ENCODE data around the gene TRAF1.
A peak's percentile ranks its signal among the peaks of the same experiment; 100 is the strongest.

The TRAF1 gene

DNA sequence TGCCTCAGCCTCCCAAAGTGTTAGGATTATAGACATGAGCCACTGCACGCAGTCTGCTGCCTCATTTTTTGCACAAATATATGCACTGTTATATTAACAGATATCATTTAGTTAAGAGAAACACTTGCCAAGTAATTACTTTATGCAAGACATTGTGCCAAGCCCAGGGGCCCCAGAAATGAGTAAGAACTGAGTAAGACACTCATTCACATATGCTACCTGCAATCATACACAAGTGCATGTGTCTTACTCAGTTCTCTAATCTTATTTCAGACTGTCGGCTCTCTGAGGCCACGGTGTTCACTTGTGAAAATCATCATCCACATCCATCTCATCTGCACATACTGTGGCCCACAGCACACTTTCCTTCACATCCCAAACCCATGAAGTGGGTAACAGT, 16.0 kb downstream of the TRAF1 start:
- H2AK5ac ChIP-seq (ENCODE audit: low read length) = no peak overlapping the region
- H4K5ac ChIP-seq (ENCODE audit: low read length) = no peak overlapping the region
- no peak overlapping the region for H3K4ac ChIP-seq (ENCODE audit: low read depth, low read length)
- H2BK5ac ChIP-seq (ENCODE audit: low read length) = no peak overlapping the region
- H3K56ac ChIP-seq (ENCODE audit: low read length) = no peak overlapping the region
- H2BK120ac ChIP-seq (ENCODE audit: low read depth, low read length) = no peak overlapping the region
- H3K79me1 ChIP-seq (ENCODE audit: low read length) = no peaks in the 10 kb centered on the region
- H3K36me3 ChIP-seq (ENCODE audit: control insufficient read depth, insufficient read depth, low read length) = no peaks in the 10 kb centered on the region
- no peak overlapping the region for H3K9ac ChIP-seq (ENCODE audit: low read length)
- H3K79me2 ChIP-seq (ENCODE audit: control insufficient read depth, insufficient read depth, low read length) = no peaks in the 10 kb centered on the region
- no peak overlapping the region for H3K27ac ChIP-seq (ENCODE audit: low read depth, low read length)
- no peak overlapping the region for H4K8ac ChIP-seq (ENCODE audit: low read depth, low read length)
- no peak overlapping the region for H3K4me2 ChIP-seq (ENCODE audit: low read length)
- no peak for DNase-seq
- no CpG with 5 or more reads among the region's 3 CpGs for WGBS (ENCODE audit: extremely low coverage, insufficient coverage, low lambda C conversion rate)
- no peaks in the 10 kb centered on the region for H3K4me1 ChIP-seq (ENCODE audit: control insufficient read depth, low read depth, low read length)
- no peak overlapping the region for H3K4me3 ChIP-seq (ENCODE audit: low read length)
- no peak overlapping the region for H3K18ac ChIP-seq (ENCODE audit: low read length)
- H3K27me3 ChIP-seq (ENCODE audit: insufficient read depth, low read length, poor library complexity) = no peaks in the 10 kb centered on the region
- H2BK15ac ChIP-seq (replicated peaks; ENCODE audit: low read depth) = no peak overlapping the region
- H3K23ac ChIP-seq (ENCODE audit: low read length) = no peak overlapping the region

GRCh38 chr9:120909904-120910303, 16.7 kb downstream of the TRAF1 start:
- Histone ChIP-seq H3K79me2 (ENCODE audit: control insufficient read depth, insufficient read depth, low read length) (no peaks in the 10 kb centered on the region), H3K9ac (ENCODE audit: low read length) (no peak overlapping the region), H3K4me3 (ENCODE audit: low read length) (no peak overlapping the region), H2BK15ac (replicated peaks; ENCODE audit: low read depth) (no peak overlapping the region), H3K4me1 (ENCODE audit: control insufficient read depth, low read depth, low read length) (no peaks in the 10 kb centered on the region), H3K4me2 (ENCODE audit: low read length) (no peak overlapping the region), H3K27ac (ENCODE audit: low read depth, low read length) (no peak overlapping the region), H3K79me1 (ENCODE audit: low read length) (no peaks in the 10 kb centered on the region), H3K23ac (ENCODE audit: low read length) (no peak overlapping the region), H3K56ac (ENCODE audit: low read length) (no peak overlapping the region), H4K5ac (ENCODE audit: low read length) (no peak overlapping the region), H4K8ac (ENCODE audit: low read depth, low read length) (no peak overlapping the region), H2AK5ac (ENCODE audit: low read length) (no peak overlapping the region), H3K18ac (ENCODE audit: low read length) (no peak overlapping the region), H2BK5ac (ENCODE audit: low read length) (no peak overlapping the region), H3K36me3 (ENCODE audit: control insufficient read depth, insufficient read depth, low read length) (no peaks in the 10 kb centered on the region), H3K27me3 (ENCODE audit: insufficient read depth, low read length, poor library complexity) (no peaks in the 10 kb centered on the region), H3K4ac (ENCODE audit: low read depth, low read length) (no peak overlapping the region), H2BK120ac (ENCODE audit: low read depth, low read length) (no peak overlapping the region)
- no peak for DNase-seq
- WGBS (ENCODE audit: extremely low coverage, insufficient coverage, low lambda C conversion rate) = no CpG with 5 or more reads among the region's 5 CpGs

GRCh38 chr9:120905315-120906164, 21.1 kb downstream of the TRAF1 start:
- H3K4me2 ChIP-seq (ENCODE audit: low read length) = no peak overlapping the region
- H3K79me1 ChIP-seq (ENCODE audit: low read length) = no peaks in the 10 kb centered on the region
- no peak overlapping the region for H3K27ac ChIP-seq (ENCODE audit: low read depth, low read length)
- no CpG with 5 or more reads among the region's 11 CpGs for WGBS (ENCODE audit: extremely low coverage, insufficient coverage, low lambda C conversion rate)
- H3K4ac ChIP-seq (ENCODE audit: low read depth, low read length) = no peak overlapping the region
- DNase-seq = no peak
- no peak overlapping the region for H3K56ac ChIP-seq (ENCODE audit: low read length)
- no peak overlapping the region for H4K8ac ChIP-seq (ENCODE audit: low read depth, low read length)
- H3K9ac ChIP-seq (ENCODE audit: low read length) = no peak overlapping the region
- no peak overlapping the region for H2AK5ac ChIP-seq (ENCODE audit: low read length)
- no peak overlapping the region for H2BK15ac ChIP-seq (replicated peaks; ENCODE audit: low read depth)
- no peaks in the 10 kb centered on the region for H3K4me1 ChIP-seq (ENCODE audit: control insufficient read depth, low read depth, low read length)
- H3K18ac ChIP-seq (ENCODE audit: low read length) = no peak overlapping the region
- no peaks in the 10 kb centered on the region for H3K79me2 ChIP-seq (ENCODE audit: control insufficient read depth, insufficient read depth, low read length)
- H3K27me3 ChIP-seq (ENCODE audit: insufficient read depth, low read length, poor library complexity) = no peaks in the 10 kb centered on the region
- no peak overlapping the region for H3K4me3 ChIP-seq (ENCODE audit: low read length)
- H2BK5ac ChIP-seq (ENCODE audit: low read length) = no peak overlapping the region
- H3K23ac ChIP-seq (ENCODE audit: low read length) = no peak overlapping the region
- H4K5ac ChIP-seq (ENCODE audit: low read length) = no peak overlapping the region
- H3K36me3 ChIP-seq (ENCODE audit: control insufficient read depth, insufficient read depth, low read length) = no peaks in the 10 kb centered on the region
- H2BK120ac ChIP-seq (ENCODE audit: low read depth, low read length) = no peak overlapping the region

DNA sequence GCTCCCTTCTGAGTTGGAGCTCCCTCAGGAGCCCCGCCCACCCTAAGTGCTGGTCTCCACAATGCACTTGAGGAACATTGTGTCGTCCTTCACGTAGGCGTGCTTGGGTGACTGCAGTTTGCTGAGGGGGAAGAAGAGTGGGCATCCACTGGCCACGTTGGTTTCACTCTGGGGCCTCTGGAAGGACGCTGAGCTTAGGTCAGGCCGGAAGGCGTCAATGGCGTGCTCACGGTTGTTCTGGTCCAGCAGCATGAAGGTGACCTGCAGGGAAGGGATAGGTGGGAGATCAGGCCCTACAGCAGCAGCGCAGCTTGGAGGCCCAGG, 21.7 kb downstream of the TRAF1 start:
- Histone ChIP-seq H2BK120ac (ENCODE audit: low read depth, low read length) (no peak overlapping the region), H3K9ac (ENCODE audit: low read length) (no peak overlapping the region), H3K4me2 (ENCODE audit: low read length) (no peak overlapping the region), H3K4me3 (ENCODE audit: low read length) (no peak overlapping the region), H3K18ac (ENCODE audit: low read length) (no peak overlapping the region), H2BK5ac (ENCODE audit: low read length) (no peak overlapping the region), H3K36me3 (ENCODE audit: control insufficient read depth, insufficient read depth, low read length) (no peaks in the 10 kb centered on the region), H4K5ac (ENCODE audit: low read length) (no peak overlapping the region), H4K8ac (ENCODE audit: low read depth, low read length) (no peak overlapping the region), H3K79me2 (ENCODE audit: control insufficient read depth, insufficient read depth, low read length) (no peaks in the 10 kb centered on the region), H3K27me3 (ENCODE audit: insufficient read depth, low read length, poor library complexity) (no peaks in the 10 kb centered on the region), H3K23ac (ENCODE audit: low read length) (no peak overlapping the region), H3K27ac (ENCODE audit: low read depth, low read length) (no peak overlapping the region), H2AK5ac (ENCODE audit: low read length) (no peak overlapping the region), H3K56ac (ENCODE audit: low read length) (peak overlapping the region; percentile 7), H2BK15ac (replicated peaks; ENCODE audit: low read depth) (no peak overlapping the region), H3K79me1 (ENCODE audit: low read length) (no peaks in the 10 kb centered on the region), H3K4ac (ENCODE audit: low read depth, low read length) (no peak overlapping the region), H3K4me1 (ENCODE audit: control insufficient read depth, low read depth, low read length) (no peaks in the 10 kb centered on the region)
- no CpG with 5 or more reads among the region's 11 CpGs for WGBS (ENCODE audit: extremely low coverage, insufficient coverage, low lambda C conversion rate)
- no peak for DNase-seq

- Histone ChIP-seq H3K56ac (ENCODE audit: low read length) (no peak overlapping the region), H3K27ac (ENCODE audit: low read depth, low read length) (no peak overlapping the region), H4K5ac (ENCODE audit: low read length) (no peak overlapping the region), H3K4me1 (ENCODE audit: control insufficient read depth, low read depth, low read length) (no peaks in the 10 kb centered on the region), H3K18ac (ENCODE audit: low read length) (no peak overlapping the region), H4K8ac (ENCODE audit: low read depth, low read length) (no peak overlapping the region), H3K79me1 (ENCODE audit: low read length) (no peaks in the 10 kb centered on the region), H3K79me2 (ENCODE audit: control insufficient read depth, insufficient read depth, low read length) (no peaks in the 10 kb centered on the region), H2AK5ac (ENCODE audit: low read length) (no peak overlapping the region), H3K9ac (ENCODE audit: low read length) (no peak overlapping the region), H2BK5ac (ENCODE audit: low read length) (no peak overlapping the region), H3K27me3 (ENCODE audit: insufficient read depth, low read length, poor library complexity) (no peaks in the 10 kb centered on the region), H3K4me3 (ENCODE audit: low read length) (no peak overlapping the region), H3K36me3 (ENCODE audit: control insufficient read depth, insufficient read depth, low read length) (no peaks in the 10 kb centered on the region), H3K4ac (ENCODE audit: low read depth, low read length) (no peak overlapping the region), H2BK15ac (replicated peaks; ENCODE audit: low read depth) (no peak overlapping the region), H2BK120ac (ENCODE audit: low read depth, low read length) (no peak overlapping the region), H3K23ac (ENCODE audit: low read length) (no peak overlapping the region), H3K4me2 (ENCODE audit: low read length) (no peak overlapping the region)
- WGBS (ENCODE audit: extremely low coverage, insufficient coverage, low lambda C conversion rate) = no CpG with 5 or more reads among the region's 16 CpGs
- no peak for DNase-seq
Measured at GRCh38 chr9:120904061-120904977, 22.3 kb downstream of the TRAF1 start.
